Neural cell (in vitro differentiated cells): ENCODE results near the gene GSG1L. TPM values are rescaled to one million over a fixed set of nuclear protein-coding genes. Genes with fewer than 3 reads are reported as not detected.

Experiments
- H2AFZ ChIP-seq: fragments of 200-600, 300-800 bp; sonication (generic), shearing (Covaris generic); 2 replicates; pipeline ENCODE4 v1.6.0; 2014; ENCODE audit warnings: low read depth, mild to moderate bottlenecking, antibody characterized with exemption, low read length, moderate library complexity
- H3F3A ChIP-seq: fragments of 200-600 bp; shearing (Covaris generic); 2 replicates; pipeline ENCODE4 v1.6.1; 2016; ENCODE audit warnings: mild to moderate bottlenecking, moderate library complexity, mixed read lengths, antibody characterized with exemption, low read length; ENCODE audit not compliant: insufficient read depth, poor library complexity, severe bottlenecking
- H3K27ac ChIP-seq: fragments of 200-600, 300-800 bp; sonication (generic), shearing (Covaris generic); 2 replicates; pipeline ENCODE4 v1.5.1; 2014; ENCODE audit warnings: mild to moderate bottlenecking, low read length, moderate library complexity
- H3K27me3 ChIP-seq: fragments of 300-800, 200-600 bp; sonication (generic), shearing (Covaris generic); 2 replicates; pipeline ENCODE4 v1.6.0; 2014; ENCODE audit warnings: mild to moderate bottlenecking, low read depth, low read length, moderate library complexity; ENCODE audit not compliant: insufficient read depth
- H3K36me3 ChIP-seq: fragments of 300-800, 200-600 bp; sonication (generic), shearing (Covaris generic); 2 replicates; pipeline ENCODE4 v1.5.1; 2014; ENCODE audit warnings: mild to moderate bottlenecking, antibody characterized with exemption, low read length, moderate library complexity; ENCODE audit not compliant: insufficient read depth
- H3K4me2 ChIP-seq: fragments of 300-800, 200-600 bp; sonication (generic), shearing (Covaris generic); 2 replicates; pipeline ENCODE4 v1.6.0; 2014; ENCODE audit warnings: mild to moderate bottlenecking, low read length
- H3K4me3 ChIP-seq: fragments of 300-800, 200-600 bp; sonication (generic), shearing (Covaris generic); 2 replicates; pipeline ENCODE4 v1.5.1; 2014; ENCODE audit warnings: mild to moderate bottlenecking, low read length, moderate library complexity
- H3K79me2 ChIP-seq: fragments of 200-600 bp; shearing (Covaris generic); replicated peaks from 2 replicates; pipeline ENCODE4 v1.6.0; 2014; ENCODE audit warnings: mild to moderate bottlenecking, low read length, moderate library complexity; ENCODE audit not compliant: insufficient read depth
- H3K9ac ChIP-seq: fragments of 300-800, 200-600 bp; sonication (generic), shearing (Covaris generic); 2 replicates; pipeline ENCODE4 v1.6.1; 2016; ENCODE audit warnings: mild to moderate bottlenecking, low read length, mixed read lengths
- H3K9me2 ChIP-seq: fragments of 200-600 bp; shearing (Covaris generic); 2 replicates; pipeline ENCODE4 v1.6.1; 2016; ENCODE audit warnings: mild to moderate bottlenecking, low read length, mixed read lengths; ENCODE audit not compliant: insufficient read depth
- H3K9me3 ChIP-seq: fragments of 200-600, 300-800 bp; sonication (generic), shearing (Covaris generic); 2 replicates; pipeline ENCODE4 v1.6.1; 2016; ENCODE audit warnings: mild to moderate bottlenecking, mixed run types, low read length, moderate library complexity, mixed read lengths
- H4K20me1 ChIP-seq: fragments of 200-600 bp; shearing (Covaris generic); 2 replicates; pipeline ENCODE4 v1.6.1; 2016; ENCODE audit warnings: mild to moderate bottlenecking, mixed run types; ENCODE audit not compliant: insufficient read depth
- CTCF ChIP-seq: fragments of 450-650 bp; IDR thresholded peaks from 2 replicates; pipeline ENCODE4 v1.5.1; 2014; ENCODE audit warnings: antibody characterized with exemption, mild to moderate bottlenecking, moderate library complexity; ENCODE audit not compliant: poor library complexity, severe bottlenecking
- EP300 ChIP-seq: fragments of 450-650 bp; conservative IDR thresholded peaks from 2 replicates; pipeline ENCODE4 v1.6.1; 2014; ENCODE audit warnings: antibody characterized with exemption, mild to moderate bottlenecking, moderate library complexity; ENCODE audit not compliant: poor library complexity, severe bottlenecking
- EZH2 ChIP-seq: fragments of 200-600, 300-800 bp; shearing (Covaris generic), sonication (generic); IDR thresholded peaks from 2 replicates; pipeline ENCODE4 v1.6.1; 2014; ENCODE audit warnings: antibody characterized with exemption, low read length, borderline replicate concordance, mild to moderate bottlenecking; ENCODE audit not compliant: insufficient read depth, poor library complexity, severe bottlenecking
- MXI1 ChIP-seq: fragments of 450-650 bp; conservative IDR thresholded peaks from 2 replicates; pipeline ENCODE4 v1.6.1; 2014; ENCODE audit warnings: antibody characterized with exemption, mild to moderate bottlenecking; ENCODE audit not compliant: poor library complexity, severe bottlenecking
- POLR2AphosphoS5 ChIP-seq: IDR thresholded peaks from 2 replicates; pipeline ENCODE4 v1.6.1; 2012
- RAD21 ChIP-seq: fragments of 450-650 bp; conservative IDR thresholded peaks from 2 replicates; pipeline ENCODE4 v1.6.1; 2014; ENCODE audit warnings: antibody characterized with exemption, mild to moderate bottlenecking, moderate library complexity
- REST ChIP-seq: IDR thresholded peaks from 2 replicates; pipeline ENCODE4 v1.6.1; 2012; ENCODE audit warnings: borderline replicate concordance
- SMC3 ChIP-seq: fragments of 450-650 bp; conservative IDR thresholded peaks from 2 replicates; pipeline ENCODE4 v1.6.1; 2014; ENCODE audit warnings: antibody characterized with exemption, mild to moderate bottlenecking, moderate library complexity; ENCODE audit not compliant: poor library complexity
- TAF1 ChIP-seq: IDR thresholded peaks from 2 replicates; pipeline ENCODE4 v1.6.1; 2012; ENCODE audit warnings: low read depth
- polyA plus RNA-seq: library from polyadenylated mRNA; depleted of rRNA; stranded (reverse); fragments of >200 nt; gene quantifications from 2 replicates; pipeline ENCODE4 v1.2.3, GENCODE V29; 2014

GSG1L gene
- polyA plus RNA-seq, 1 donor from 2014 or later = 0.85 TPM

- Histone ChIP-seq H2AFZ (no peak overlapping the region), H3K36me3 (no peaks in the 10 kb centered on the region), H4K20me1 (no peaks in the 10 kb centered on the region), H3K9me2 (no peaks in the 10 kb centered on the region), H3K9ac (no peak overlapping the region), H3K4me3 (no peak overlapping the region), H3K4me2 (no peak overlapping the region), H3K9me3 (no peaks in the 10 kb centered on the region), H3F3A (no peaks in the 10 kb centered on the region), H3K27me3 (no peaks in the 10 kb centered on the region), H3K79me2 (no peaks in the 10 kb centered on the region), H3K27ac (no peak overlapping the region)
- no peak for TF ChIP-seq TAF1
- no peak for TF ChIP-seq RAD21
- no peak for TF ChIP-seq EZH2
- TF ChIP-seq POLR2AphosphoS5 = no peak
- TF ChIP-seq MXI1 = no peak
- no peak for TF ChIP-seq CTCF
- no peak for TF ChIP-seq REST
- no peak for TF ChIP-seq SMC3
- no peak for TF ChIP-seq EP300
Measured at GRCh38 chr16:28053461-28053860, 10.1 kb downstream of the GSG1L start.

- H3K79me2 ChIP-seq = no peaks in the 10 kb centered on the region
- H2AFZ ChIP-seq = no peak overlapping the region
- no peak overlapping the region for H3K9ac ChIP-seq
- no peaks in the 10 kb centered on the region for H4K20me1 ChIP-seq
- H3K36me3 ChIP-seq = no peaks in the 10 kb centered on the region
- peaks cover 3% of the 10 kb centered on the region for H3K9me3 ChIP-seq
- H3K27ac ChIP-seq = no peak overlapping the region
- no peak overlapping the region for H3K4me3 ChIP-seq
- no peaks in the 10 kb centered on the region for H3K9me2 ChIP-seq
- no peaks in the 10 kb centered on the region for H3K27me3 ChIP-seq
- TF ChIP-seq RAD21 (no peak), POLR2AphosphoS5 (no peak), CTCF (no peak), TAF1 (no peak), SMC3 (no peak), MXI1 (no peak), REST (no peak), EP300 (no peak), EZH2 (no peak)
- no peak overlapping the region for H3K4me2 ChIP-seq
- no peaks in the 10 kb centered on the region for H3F3A ChIP-seq
Measured at GRCh38 chr16:28052274-28053128, 11.0 kb downstream of the GSG1L start.
